ENCODE results near the gene NUMBL. TPM values are rescaled to one million over a fixed set of nuclear protein-coding genes. Genes with fewer than 3 reads are reported as not detected.

NUMBL gene
- total and polyA plus RNA-seq, 9 of the 15 experiments (the other 6 are each of a cell fraction or from before 2014, with no cell fraction given), result 0.39 to 38.6 (median 6.6) TPM

DNA sequence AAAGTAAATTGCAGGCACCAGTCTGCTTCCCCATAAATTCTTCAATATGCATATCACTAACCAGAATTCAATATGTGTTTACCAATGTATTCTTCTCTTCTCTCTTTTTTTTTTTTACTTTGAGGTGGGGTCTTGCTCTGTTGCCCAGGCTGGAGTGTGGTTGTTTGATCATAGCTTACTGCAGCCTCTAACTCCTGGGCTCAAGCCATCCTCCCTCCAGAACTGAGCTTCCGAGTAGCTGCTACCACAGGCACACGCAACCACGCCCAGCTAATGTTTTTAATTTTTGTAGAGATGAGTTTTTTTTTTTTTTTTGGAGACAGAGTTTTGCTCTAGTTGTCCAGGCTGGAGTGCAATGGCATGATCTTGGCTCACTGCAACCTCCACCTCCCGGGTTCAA, 72.5 kb downstream of the NUMBL start:
- BruUV-seq (replicated peaks), result no TSS peak
- intact Hi-C loops (cut with micrococcal nuclease), result no loop called here

DNA sequence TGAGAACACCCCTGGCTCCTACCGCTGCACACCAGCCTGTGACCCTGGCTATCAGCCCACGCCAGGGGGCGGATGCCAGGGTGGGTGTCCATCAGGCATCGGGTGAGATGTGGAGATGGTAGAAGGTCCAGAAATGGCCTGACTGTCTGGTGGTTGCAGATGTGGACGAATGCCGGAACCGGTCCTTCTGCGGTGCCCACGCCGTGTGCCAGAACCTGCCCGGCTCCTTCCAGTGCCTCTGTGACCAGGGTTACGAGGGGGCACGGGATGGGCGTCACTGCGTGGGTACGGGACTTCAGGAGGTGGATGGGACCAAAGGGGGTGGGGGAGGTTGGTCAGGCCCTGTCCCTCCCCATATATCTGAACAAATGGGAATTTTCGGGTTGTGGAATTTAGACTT, 73.5 kb downstream of the NUMBL start:
- H3K4me3 ChIP-seq, result no peak overlapping the region
- no peak for TF ChIP-seq HDAC1 (IDR thresholded peaks at IDR 0.05)
- 0 out of 2 replicates have a peak, but pooled peaks have one; percentile 15 for TF ChIP-seq RBFOX2 (IDR thresholded peaks at IDR 0.05; ENCODE audit: low read depth, low read length)
- peak; percentile 57 for TF ChIP-seq POLR2G (IDR thresholded peaks at IDR 0.05; ENCODE audit: low read depth, low read length)
- no peaks in the 10 kb centered on the region for H3K27me3 ChIP-seq (ENCODE audit: control insufficient read depth in 2 of 2, insufficient read depth in 2 of 2, low read length in 2 of 2)
- no peak overlapping the region for H2AFZ ChIP-seq (ENCODE audit: low read depth, low read length)
- no peaks in the 10 kb centered on the region for H3K9me3 ChIP-seq (replicated peaks; ENCODE audit: control insufficient read depth, insufficient read depth, low read depth, low read length)
- ChIA-PET POLR2A (no interaction called here), CTCF (ENCODE audit: low intra/inter-chr PET ratio) (no interaction called here)
- DNase-seq (ENCODE audit: extremely low read depth in 1 of 4, low spot score in 3 of 4) (no peak), ATAC-seq (no peak), FAIRE-seq (no peak)
- BruUV-seq (replicated peaks), result no TSS peak
- peaks cover 4% of the 10 kb centered on the region; the same call in 2 of the 3 replicates for H3K79me2 ChIP-seq (ENCODE audit: control insufficient read depth, insufficient read depth, low read length)
- H3K27ac ChIP-seq (ENCODE audit: extremely low read depth, low read depth, low read length), result no peak overlapping the region
- intact Hi-C loops (cut with micrococcal nuclease), result no loop called here
- H3K9ac ChIP-seq (ENCODE audit: insufficient read depth in 1 of 2, low read depth in 2 of 2, low read length in 2 of 2), result 0 out of 4 replicates have a peak overlapping the region, but pooled peaks of 1 of the 2 experiments have one; percentile 36
- H3K36me3 ChIP-seq (ENCODE audit: control insufficient read depth, insufficient read depth, low read length), result peaks cover 57% of the 10 kb centered on the region; the same call in 2 of the 3 replicates
- peaks cover 12 to 44% of the 10 kb centered on the region in 2 experiments; a peak in 4 of 5 replicates for H3K4me1 ChIP-seq (replicated peaks in 1 of 2; ENCODE audit: control insufficient read depth in 2 of 2, insufficient read depth in 2 of 2, low read length in 2 of 2)
- 96% methylated on average over 17 of the region's 17 CpGs for WGBS (ENCODE audit: insufficient coverage, low coverage, missing lambda C conversion rate)
- H3K4me2 ChIP-seq (ENCODE audit: insufficient read depth, low read length), result no peak overlapping the region
- in situ Hi-C loops (cut with MboI), result no loop called here
- no peaks in the 10 kb centered on the region for H4K20me1 ChIP-seq (replicated peaks; ENCODE audit: control insufficient read depth, insufficient read depth, low read length)
- H3K9me1 ChIP-seq (ENCODE audit: control insufficient read depth, insufficient read depth, low read length), result no peaks in the 10 kb centered on the region

More for the DNA sequence above, 72.5 kb downstream of the NUMBL start:
- no peak overlapping the region for H3K27ac ChIP-seq (ENCODE audit: extremely low read depth, low read depth, low read length)
- H3K9me1 ChIP-seq (ENCODE audit: control insufficient read depth, insufficient read depth, low read length), result no peaks in the 10 kb centered on the region
- no peak overlapping the region for H3K4me3 ChIP-seq
- H3K79me2 ChIP-seq (ENCODE audit: control insufficient read depth, insufficient read depth, low read length), result peaks cover 4% of the 10 kb centered on the region; the same call in 2 of the 3 replicates
- peaks cover 67% of the 10 kb centered on the region; the same call in 2 of the 3 replicates for H3K36me3 ChIP-seq (ENCODE audit: control insufficient read depth, insufficient read depth, low read length)
- H3K9ac ChIP-seq (ENCODE audit: insufficient read depth in 1 of 2, low read depth in 2 of 2, low read length in 2 of 2), result no peak overlapping the region
- H3K4me2 ChIP-seq (ENCODE audit: insufficient read depth, low read length), result no peak overlapping the region
- WGBS (ENCODE audit: insufficient coverage, low coverage, missing lambda C conversion rate), result 89% methylated on average over 4 of the region's 4 CpGs
- CTCF ChIA-PET (ENCODE audit: low intra/inter-chr PET ratio), result no interaction called here
- FAIRE-seq (no peak), ATAC-seq (no peak), DNase-seq (ENCODE audit: extremely low read depth in 1 of 4, low spot score in 3 of 4) (no peak)
- TF ChIP-seq RBM25 (IDR thresholded peaks at IDR 0.05; ENCODE audit: low read depth, low read length, severe bottlenecking) (peak; percentile 14), ZNF121 (CRISPR knock-in tag; conservative IDR thresholded peaks at IDR 0.05) (peak; percentile 63; the same call in 1 of the 2 replicates), GATAD2A (IDR thresholded peaks at IDR 0.05) (no peak), HDAC8 (tag; IDR thresholded peaks at IDR 0.05) (no peak), MIER1 (IDR thresholded peaks at IDR 0.05; ENCODE audit: low read depth) (no peak), ZNF253 (CRISPR knock-in tag; conservative IDR thresholded peaks at IDR 0.05) (no peak), RUNX1 (IDR thresholded peaks at IDR 0.05; ENCODE audit: low read depth) (no peak)
- H3K4me1 ChIP-seq (replicated peaks in 1 of 2; ENCODE audit: control insufficient read depth in 2 of 2, insufficient read depth in 2 of 2, low read length in 2 of 2), result peaks cover 16 to 46% of the 10 kb centered on the region in 2 experiments; a peak in 4 of 5 replicates
- H4K20me1 ChIP-seq (replicated peaks; ENCODE audit: control insufficient read depth, insufficient read depth, low read length), result no peaks in the 10 kb centered on the region
- no peaks in the 10 kb centered on the region for H3K9me3 ChIP-seq (replicated peaks; ENCODE audit: control insufficient read depth, insufficient read depth, low read depth, low read length)
- POLR2A ChIA-PET, result interaction anchor here (1.2 kb wide), 1 partner anchor 14 kb away, joined by 5 read pairs; no protein-coding TSS in a partner anchor
- no peaks in the 10 kb centered on the region for H3K27me3 ChIP-seq (ENCODE audit: control insufficient read depth in 2 of 2, insufficient read depth in 2 of 2, low read length in 2 of 2)
- H2AFZ ChIP-seq (ENCODE audit: low read depth, low read length), result no peak overlapping the region
- in situ Hi-C loops (cut with MboI), result no loop called here

Data from K562 (cell line).